ENCODE results near the gene MRGPRG.

GRCh38 chr11:3234846-3235245, 16.2 kb upstream of the MRGPRG start:
- TF ChIP-seq, protein P1, sequence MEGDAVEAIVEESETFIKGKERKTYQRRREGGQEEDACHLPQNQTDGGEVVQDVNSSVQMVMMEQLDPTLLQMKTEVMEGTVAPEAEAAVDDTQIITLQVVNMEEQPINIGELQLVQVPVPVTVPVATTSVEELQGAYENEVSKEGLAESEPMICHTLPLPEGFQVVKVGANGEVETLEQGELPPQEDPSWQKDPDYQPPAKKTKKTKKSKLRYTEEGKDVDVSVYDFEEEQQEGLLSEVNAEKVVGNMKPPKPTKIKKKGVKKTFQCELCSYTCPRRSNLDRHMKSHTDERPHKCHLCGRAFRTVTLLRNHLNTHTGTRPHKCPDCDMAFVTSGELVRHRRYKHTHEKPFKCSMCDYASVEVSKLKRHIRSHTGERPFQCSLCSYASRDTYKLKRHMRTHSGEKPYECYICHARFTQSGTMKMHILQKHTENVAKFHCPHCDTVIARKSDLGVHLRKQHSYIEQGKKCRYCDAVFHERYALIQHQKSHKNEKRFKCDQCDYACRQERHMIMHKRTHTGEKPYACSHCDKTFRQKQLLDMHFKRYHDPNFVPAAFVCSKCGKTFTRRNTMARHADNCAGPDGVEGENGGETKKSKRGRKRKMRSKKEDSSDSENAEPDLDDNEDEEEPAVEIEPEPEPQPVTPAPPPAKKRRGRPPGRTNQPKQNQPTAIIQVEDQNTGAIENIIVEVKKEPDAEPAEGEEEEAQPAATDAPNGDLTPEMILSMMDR (IDR thresholded peaks at IDR 0.05; ENCODE audit: poor library complexity, severe bottlenecking), result no peak
- TF ChIP-seq RAD21 (conservative IDR thresholded peaks at IDR 0.05) (no peak), EP300 (conservative IDR thresholded peaks at IDR 0.05; ENCODE audit: poor library complexity, severe bottlenecking) (no peak)
- TF ChIP-seq, protein P2, sequence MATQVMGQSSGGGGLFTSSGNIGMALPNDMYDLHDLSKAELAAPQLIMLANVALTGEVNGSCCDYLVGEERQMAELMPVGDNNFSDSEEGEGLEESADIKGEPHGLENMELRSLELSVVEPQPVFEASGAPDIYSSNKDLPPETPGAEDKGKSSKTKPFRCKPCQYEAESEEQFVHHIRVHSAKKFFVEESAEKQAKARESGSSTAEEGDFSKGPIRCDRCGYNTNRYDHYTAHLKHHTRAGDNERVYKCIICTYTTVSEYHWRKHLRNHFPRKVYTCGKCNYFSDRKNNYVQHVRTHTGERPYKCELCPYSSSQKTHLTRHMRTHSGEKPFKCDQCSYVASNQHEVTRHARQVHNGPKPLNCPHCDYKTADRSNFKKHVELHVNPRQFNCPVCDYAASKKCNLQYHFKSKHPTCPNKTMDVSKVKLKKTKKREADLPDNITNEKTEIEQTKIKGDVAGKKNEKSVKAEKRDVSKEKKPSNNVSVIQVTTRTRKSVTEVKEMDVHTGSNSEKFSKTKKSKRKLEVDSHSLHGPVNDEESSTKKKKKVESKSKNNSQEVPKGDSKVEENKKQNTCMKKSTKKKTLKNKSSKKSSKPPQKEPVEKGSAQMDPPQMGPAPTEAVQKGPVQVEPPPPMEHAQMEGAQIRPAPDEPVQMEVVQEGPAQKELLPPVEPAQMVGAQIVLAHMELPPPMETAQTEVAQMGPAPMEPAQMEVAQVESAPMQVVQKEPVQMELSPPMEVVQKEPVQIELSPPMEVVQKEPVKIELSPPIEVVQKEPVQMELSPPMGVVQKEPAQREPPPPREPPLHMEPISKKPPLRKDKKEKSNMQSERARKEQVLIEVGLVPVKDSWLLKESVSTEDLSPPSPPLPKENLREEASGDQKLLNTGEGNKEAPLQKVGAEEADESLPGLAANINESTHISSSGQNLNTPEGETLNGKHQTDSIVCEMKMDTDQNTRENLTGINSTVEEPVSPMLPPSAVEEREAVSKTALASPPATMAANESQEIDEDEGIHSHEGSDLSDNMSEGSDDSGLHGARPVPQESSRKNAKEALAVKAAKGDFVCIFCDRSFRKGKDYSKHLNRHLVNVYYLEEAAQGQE (IDR thresholded peaks at IDR 0.05; ENCODE audit: borderline replicate concordance), result no peak

All from neural cell (in vitro differentiated cells).